ENCODE data around the gene KLHL14. TPM values are rescaled to one million over a fixed set of nuclear protein-coding genes. Genes with fewer than 3 reads are reported as not detected.

Gene KLHL14
- total and polyA plus RNA-seq, 7 donors, result 0.01 TPM; not detected in 6

- H3K9me3 ChIP-seq, result no peaks in the 10 kb centered on the region
- TF ChIP-seq CTCF (IDR thresholded peaks at IDR 0.05), result no peak
- H3K36me3 ChIP-seq (ENCODE audit: insufficient read depth in 1 of 2, low read depth in 1 of 2), result no peaks in the 10 kb centered on the region
- ATAC-seq (no peak), DNase-seq (no peak)
- intact Hi-C loops (cut with DNase I), result no loop called here
- peaks cover 5 to 61% (median 17%) of the 10 kb centered on the region in 3 donors for H3K27me3 ChIP-seq (ENCODE audit: insufficient read depth in 3 of 3, low read length in 2 of 3)
- no peak overlapping the region for H3K27ac ChIP-seq
- H3K4me1 ChIP-seq, result no peaks in the 10 kb centered on the region
- WGBS, 3 donors, result 1 to 2% (median 1%) methylated on average over 27 to 37 of the region's 37 CpGs
- H3K4me3 ChIP-seq, result peak overlapping the region; percentile 60
Observed at GRCh38 chr18:32771169-32771751, 1.6 kb downstream of the KLHL14 start.

- peaks cover 5 to 61% (median 17%) of the 10 kb centered on the region in 3 donors for H3K27me3 ChIP-seq (ENCODE audit: insufficient read depth in 3 of 3, low read length in 2 of 3)
- H3K9me3 ChIP-seq, result no peaks in the 10 kb centered on the region
- DNase-seq, result no peak
- 0 to 2% (median 1%) methylated on average over 30 to 34 of the region's 34 CpGs for WGBS, 3 donors
- H3K36me3 ChIP-seq (ENCODE audit: insufficient read depth in 1 of 2, low read depth in 1 of 2), result no peaks in the 10 kb centered on the region
- no peaks in the 10 kb centered on the region for H3K4me1 ChIP-seq
- no peak for TF ChIP-seq CTCF (IDR thresholded peaks at IDR 0.05)
- no peak overlapping the region for H3K27ac ChIP-seq
- intact Hi-C loops (cut with DNase I), result no loop called here
- no peak for ATAC-seq
- peak overlapping the region; percentile 60 for H3K4me3 ChIP-seq
Observed at GRCh38 chr18:32770666-32771168, 2.1 kb downstream of the KLHL14 start.

- Histone ChIP-seq H3K27ac (no peak overlapping the region), H3K4me1 (no peaks in the 10 kb centered on the region), H3K27me3 (ENCODE audit: insufficient read depth in 3 of 3, low read length in 2 of 3) (peaks cover 5 to 56% (median 17%) of the 10 kb centered on the region in 3 donors), H3K4me3 (peak overlapping the region; percentile 60), H3K9me3 (no peaks in the 10 kb centered on the region), H3K36me3 (ENCODE audit: insufficient read depth in 1 of 2, low read depth in 1 of 2) (no peaks in the 10 kb centered on the region)
- intact Hi-C loops (cut with DNase I), result no loop called here
- peak in 1 of 4 donors; percentile 19 for ATAC-seq
- DNase-seq, result no peak
- WGBS, 3 donors, result 1% methylated on average over 34 to 37 of the region's 37 CpGs
- TF ChIP-seq CTCF (IDR thresholded peaks at IDR 0.05), result no peak
Observed at GRCh38 chr18:32770054-32770665, 2.7 kb downstream of the KLHL14 start.

- WGBS, 3 donors, result 6 to 7% (median 6%) methylated on average over 30 to 31 of the region's 31 CpGs
- no peak for TF ChIP-seq CTCF (IDR thresholded peaks at IDR 0.05)
- peak in 1 of 4 donors; percentile 8 for ATAC-seq
- Histone ChIP-seq H3K27ac (no peak overlapping the region), H3K36me3 (ENCODE audit: insufficient read depth in 1 of 2, low read depth in 1 of 2) (no peaks in the 10 kb centered on the region), H3K9me3 (no peaks in the 10 kb centered on the region), H3K4me3 (peak overlapping the region; percentile 60), H3K4me1 (no peaks in the 10 kb centered on the region), H3K27me3 (ENCODE audit: insufficient read depth in 3 of 3, low read length in 2 of 3) (peaks cover 5 to 55% (median 17%) of the 10 kb centered on the region in 3 donors)
- intact Hi-C loops (cut with DNase I), result no loop called here
- peak; percentile 14 to 50 for DNase-seq
Observed at GRCh38 chr18:32769586-32770053, 3.2 kb downstream of the KLHL14 start.
